Measurements from ENCODE around the gene NRARP.

DNA sequence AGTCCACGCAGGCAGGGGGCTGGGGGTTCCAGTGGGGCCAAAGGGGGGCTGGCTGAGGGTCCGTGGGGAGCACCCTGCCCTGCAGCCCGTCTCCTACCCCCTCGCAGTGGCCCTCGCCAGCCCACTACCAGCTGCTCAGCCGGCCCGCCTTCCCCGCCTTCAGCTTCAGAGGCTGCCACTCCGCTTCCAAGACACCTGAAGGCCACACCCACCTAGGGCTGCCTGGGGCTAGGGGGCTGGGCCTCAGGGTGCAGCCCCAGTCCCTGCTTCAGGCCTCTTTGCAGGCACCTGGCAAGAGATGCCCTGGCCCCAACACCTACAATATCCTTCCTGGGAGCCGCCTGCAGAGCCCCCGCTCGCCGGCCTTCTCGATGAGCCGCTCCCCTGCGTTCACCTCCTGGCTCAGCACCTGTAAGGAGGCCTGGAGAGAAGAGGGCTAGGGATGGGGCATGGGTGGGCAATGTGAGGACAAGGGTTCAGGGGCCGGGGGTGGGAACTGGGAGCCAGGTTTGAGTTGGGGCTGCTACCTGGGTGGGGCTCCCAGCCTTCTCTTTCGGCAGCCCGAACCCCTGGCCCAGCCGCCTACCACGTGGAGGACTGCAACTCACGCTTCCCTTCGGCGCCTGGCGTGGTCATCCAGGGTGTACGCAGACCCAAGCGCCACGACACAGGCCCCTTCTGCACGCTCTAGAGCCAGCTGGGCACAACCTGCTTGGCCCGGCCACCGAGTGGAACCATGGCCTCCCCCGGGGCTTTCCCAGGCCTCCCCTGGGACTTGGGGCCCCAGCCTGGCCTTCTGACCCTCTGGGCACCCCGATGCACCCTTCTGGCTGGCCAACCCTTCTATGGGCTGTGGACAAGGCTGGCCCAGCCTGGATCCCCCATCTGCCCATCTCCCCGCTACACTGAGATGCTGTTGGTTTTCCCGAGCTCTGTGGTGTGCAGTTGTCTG is 49.2 kb downstream of the NRARP start:
- TF ChIP-seq, protein P1, sequence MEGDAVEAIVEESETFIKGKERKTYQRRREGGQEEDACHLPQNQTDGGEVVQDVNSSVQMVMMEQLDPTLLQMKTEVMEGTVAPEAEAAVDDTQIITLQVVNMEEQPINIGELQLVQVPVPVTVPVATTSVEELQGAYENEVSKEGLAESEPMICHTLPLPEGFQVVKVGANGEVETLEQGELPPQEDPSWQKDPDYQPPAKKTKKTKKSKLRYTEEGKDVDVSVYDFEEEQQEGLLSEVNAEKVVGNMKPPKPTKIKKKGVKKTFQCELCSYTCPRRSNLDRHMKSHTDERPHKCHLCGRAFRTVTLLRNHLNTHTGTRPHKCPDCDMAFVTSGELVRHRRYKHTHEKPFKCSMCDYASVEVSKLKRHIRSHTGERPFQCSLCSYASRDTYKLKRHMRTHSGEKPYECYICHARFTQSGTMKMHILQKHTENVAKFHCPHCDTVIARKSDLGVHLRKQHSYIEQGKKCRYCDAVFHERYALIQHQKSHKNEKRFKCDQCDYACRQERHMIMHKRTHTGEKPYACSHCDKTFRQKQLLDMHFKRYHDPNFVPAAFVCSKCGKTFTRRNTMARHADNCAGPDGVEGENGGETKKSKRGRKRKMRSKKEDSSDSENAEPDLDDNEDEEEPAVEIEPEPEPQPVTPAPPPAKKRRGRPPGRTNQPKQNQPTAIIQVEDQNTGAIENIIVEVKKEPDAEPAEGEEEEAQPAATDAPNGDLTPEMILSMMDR (conservative IDR thresholded peaks at IDR 0.05; ENCODE audit: low read depth in 2 of 2), result no peak
- TF ChIP-seq REST (IDR thresholded peaks at IDR 0.05; ENCODE audit: unreplicated experiment) (no peak), ETS1 (IDR thresholded peaks at IDR 0.05) (no peak), ZNF462 (CRISPR knock-in tag; IDR thresholded peaks at IDR 0.05) (no peak), EZH2 (IDR thresholded peaks at IDR 0.05; ENCODE audit: low read depth, unreplicated experiment) (no peak), POLR2AphosphoS5 (IDR thresholded peaks at IDR 0.05; ENCODE audit: low read depth) (no peak), EZH2phosphoT487 (IDR thresholded peaks at IDR 0.05; ENCODE audit: unreplicated experiment) (no peak)
